DND-41 (cell line): Measurements from ENCODE around the gene FAM24B.

Experiments
- EZH2 ChIP-seq: IDR thresholded peaks from 3 replicates; pipeline ENCODE4 v1.6.1; 2012; ENCODE audit warnings: borderline replicate concordance, low read depth, mild to moderate bottlenecking, moderate library complexity, low read length, inconsistent platforms; ENCODE audit not compliant: severe bottlenecking
- TF ChIP-seq, protein P1 (sequence below): IDR thresholded peaks from 2 replicates; pipeline ENCODE4 v1.5.1; 2012; ENCODE audit warnings: borderline replicate concordance, low read length, moderate library complexity, mild to moderate bottlenecking; ENCODE audit not compliant: poor library complexity, severe bottlenecking; ENCODE audit errors: extremely low read depth

DNA sequence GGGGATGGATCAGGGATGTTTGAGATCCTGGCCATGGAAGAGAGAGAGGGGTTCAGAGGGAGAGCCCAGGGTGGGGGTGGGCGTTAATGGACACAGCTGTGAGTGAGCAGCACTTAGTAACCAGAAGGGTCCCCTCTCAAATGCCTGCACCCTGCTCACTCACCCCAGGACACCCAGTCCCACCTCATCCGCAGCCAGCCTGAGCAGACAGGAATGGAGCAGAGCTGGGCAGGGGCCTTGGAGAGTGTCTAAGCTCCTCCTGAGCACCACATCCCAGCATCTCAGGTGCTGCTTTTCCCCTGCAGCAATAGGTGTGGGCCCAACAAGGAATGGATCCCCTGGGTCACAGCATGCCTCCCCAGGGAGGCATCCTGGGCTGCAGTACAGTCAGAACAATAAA, 36.3 kb upstream of the FAM24B start:
- TF ChIP-seq, protein P1, sequence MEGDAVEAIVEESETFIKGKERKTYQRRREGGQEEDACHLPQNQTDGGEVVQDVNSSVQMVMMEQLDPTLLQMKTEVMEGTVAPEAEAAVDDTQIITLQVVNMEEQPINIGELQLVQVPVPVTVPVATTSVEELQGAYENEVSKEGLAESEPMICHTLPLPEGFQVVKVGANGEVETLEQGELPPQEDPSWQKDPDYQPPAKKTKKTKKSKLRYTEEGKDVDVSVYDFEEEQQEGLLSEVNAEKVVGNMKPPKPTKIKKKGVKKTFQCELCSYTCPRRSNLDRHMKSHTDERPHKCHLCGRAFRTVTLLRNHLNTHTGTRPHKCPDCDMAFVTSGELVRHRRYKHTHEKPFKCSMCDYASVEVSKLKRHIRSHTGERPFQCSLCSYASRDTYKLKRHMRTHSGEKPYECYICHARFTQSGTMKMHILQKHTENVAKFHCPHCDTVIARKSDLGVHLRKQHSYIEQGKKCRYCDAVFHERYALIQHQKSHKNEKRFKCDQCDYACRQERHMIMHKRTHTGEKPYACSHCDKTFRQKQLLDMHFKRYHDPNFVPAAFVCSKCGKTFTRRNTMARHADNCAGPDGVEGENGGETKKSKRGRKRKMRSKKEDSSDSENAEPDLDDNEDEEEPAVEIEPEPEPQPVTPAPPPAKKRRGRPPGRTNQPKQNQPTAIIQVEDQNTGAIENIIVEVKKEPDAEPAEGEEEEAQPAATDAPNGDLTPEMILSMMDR, result no peak
- no peak for TF ChIP-seq EZH2
